Body of pancreas (tissue), 4 donors: ENCODE data around the gene LONRF2. TPM values are rescaled to one million over a fixed set of nuclear protein-coding genes. Genes with fewer than 3 reads are reported as not detected.

Experiments
- ATAC-seq: fragments of 150-250 bp; one replicate; pipeline ENCODE4 v1.9.1; 2016
- DNase-seq, 4 donors: peaks; one replicate each; pipeline ENCODE4 v3.0.0-alpha.2; 2019
- H3K27ac ChIP-seq, 4 donors: fragments of 200-600 bp; sonication (generic); 1 replicate in 3 of 4; 2 replicates in 1 of 4; pipeline versions ENCODE4 v1.5.1 to v1.6.1; 2016 to 2019; ENCODE audit warnings: mild to moderate bottlenecking in 1 of 4, mixed read lengths in 1 of 4, moderate library complexity in 1 of 4
- H3K27me3 ChIP-seq, 2 donors: fragments of 200-600 bp; sonication (generic); one replicate each; pipeline ENCODE4 v1.6.0; 2016; ENCODE audit warnings: mild to moderate bottlenecking in 1 of 2
- H3K36me3 ChIP-seq, 2 donors: fragments of 200-600 bp; sonication (generic); replicated peaks in 1 of 2; 2 replicates each; pipeline ENCODE4 v1.5.1; 2016; ENCODE audit warnings: low read depth in 2 of 2; ENCODE audit not compliant: insufficient read depth in 1 of 2
- H3K4me1 ChIP-seq: fragments of 200-600 bp; sonication (generic); one replicate; pipeline ENCODE4 v1.6.0; 2016
- H3K4me3 ChIP-seq, 2 donors: fragments of 200-600 bp; sonication (generic); 1 replicate in 1 of 2; 2 replicates in 1 of 2; pipeline ENCODE4 v1.5.1; 2016 to 2019
- H3K9me3 ChIP-seq, 3 donors: fragments of 200-600 bp; sonication (generic); 1 replicate in 2 of 3; 2 replicates in 1 of 3; pipeline ENCODE4 v1.5.1; 2016
- CTCF ChIP-seq, 7 experiments: fragments of 450-650 bp in 4 of 7; fragments of 200-600 bp in 3 of 7; sonication (generic) in 3 of 7; IDR thresholded peaks; one replicate each; pipeline ENCODE4 v1.5.1; 2016 to 2019; ENCODE audit warnings: antibody characterized with exemption in 7 of 7
- POLR2A ChIP-seq, 3 donors: fragments of 450-650 bp; IDR thresholded peaks; one replicate each; pipeline ENCODE4 v1.6.1; 2016; ENCODE audit warnings: antibody characterized with exemption in 3 of 3, mild to moderate bottlenecking in 2 of 3
- WGBS, 2 donors: methylation state at CpG; one replicate each; pipeline ENCODE4 v1.1.5; 2017; 5-methylcytosine and 5-hydroxymethylcytosine counted together
- intact Hi-C: fragments of 100-400 bp; cut with DNase I; formaldehyde crosslinking; loops from one replicate; pipeline ENCODE4 v1.15.1; 2023
- total RNA-seq, 2 donors: library from RNA; depleted of rRNA; stranded (reverse); fragments of >200 nt; gene quantifications; one replicate each; pipeline ENCODE4 v1.1.0, GENCODE V29; 2016

LONRF2 gene
- total RNA-seq, 2 donors from 2014 or later = 12.5 to 14.2 TPM

DNA sequence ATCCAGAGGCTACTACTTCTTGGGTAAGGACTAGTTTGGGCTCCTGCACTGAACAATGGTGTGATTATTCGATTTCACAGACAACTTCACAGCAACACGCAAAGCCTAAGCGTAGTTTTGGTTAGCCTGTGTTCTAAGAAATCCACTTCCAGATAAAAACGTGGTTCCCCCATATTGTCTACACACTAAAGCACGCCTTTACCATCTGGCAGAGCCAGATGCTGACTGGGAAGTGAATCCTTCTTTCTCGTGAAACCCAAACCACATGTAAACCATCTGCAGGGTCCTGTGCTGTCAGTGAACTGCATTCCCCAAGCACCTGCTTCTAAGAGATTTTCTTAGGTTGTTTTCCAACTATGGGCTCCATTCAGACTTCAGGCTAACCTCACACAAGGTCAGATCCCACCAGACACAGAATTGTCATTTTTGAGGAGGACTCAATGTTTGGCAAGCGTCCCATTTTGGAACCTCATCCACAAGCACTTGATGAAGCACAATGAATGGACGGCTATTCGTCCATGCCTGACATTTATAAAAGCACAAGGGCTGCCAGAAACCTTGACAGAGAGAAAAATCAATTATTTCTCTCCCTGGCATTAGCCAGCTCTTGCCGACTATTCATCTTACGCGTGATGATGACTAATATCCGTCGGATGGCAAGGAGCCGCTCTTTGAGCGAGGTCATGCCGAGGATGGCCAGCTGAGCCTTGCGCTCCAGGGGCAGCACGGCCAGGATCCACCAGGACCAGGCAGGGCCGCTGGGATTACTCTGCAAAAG is 38.4 kb downstream of the LONRF2 start:
- no peaks in the 10 kb centered on the region for H3K27me3 ChIP-seq
- H3K27ac ChIP-seq = peak overlapping the region; percentile 4 to 80 (median 36)
- ATAC-seq = peak; percentile 36
- TF ChIP-seq CTCF (IDR thresholded peaks at IDR 0.05) (no peak), POLR2A (IDR thresholded peaks at IDR 0.05) (no peak)
- WGBS, 2 donors = 58 to 65% methylated on average over 20 of the region's 20 CpGs
- intact Hi-C loops = no loop called here
- no peaks in the 10 kb centered on the region for H3K9me3 ChIP-seq
- peaks cover 36% of the 10 kb centered on the region for H3K4me1 ChIP-seq
- H3K36me3 ChIP-seq = no peaks in the 10 kb centered on the region
- DNase-seq = peak in 2 of 4 donors; percentile 31 to 77
- H3K4me3 ChIP-seq = no peak overlapping the region

- peak; percentile 57 for ATAC-seq
- peak in 2 of 4 donors; percentile 37 to 63 for DNase-seq
- intact Hi-C loops = no loop called here
These were observed 40.5 kb downstream of the LONRF2 start for GRCh38 chr2:100281521-100282438.

GRCh38 chr2:100279586-100280534 is 42.4 kb downstream of the LONRF2 start:
- Histone ChIP-seq H3K27me3 (no peaks in the 10 kb centered on the region), H3K9me3 (no peaks in the 10 kb centered on the region), H3K36me3 (no peaks in the 10 kb centered on the region), H3K4me1 (peaks cover 13% of the 10 kb centered on the region), H3K27ac (no peak overlapping the region), H3K4me3 (no peak overlapping the region)
- intact Hi-C loops = no loop called here
- whole genome bisulfite sequencing, 2 donors = 85 to 90% methylated on average over 17 of the region's 17 CpGs
- no peak for ATAC-seq
- no peak for TF ChIP-seq POLR2A (IDR thresholded peaks at IDR 0.05)
- TF ChIP-seq CTCF (IDR thresholded peaks at IDR 0.05) = no peak
- DNase-seq = no peak

More at GRCh38 chr2:100281521-100282438, 40.5 kb downstream of the LONRF2 start:
- TF ChIP-seq POLR2A (IDR thresholded peaks at IDR 0.05) (no peak), CTCF (IDR thresholded peaks at IDR 0.05) (no peak)
- Histone ChIP-seq H3K4me3 (no peak overlapping the region), H3K36me3 (no peaks in the 10 kb centered on the region), H3K4me1 (peaks cover 32% of the 10 kb centered on the region), H3K27ac (peak overlapping the region in 3 of 4 donors; percentile 23 to 65 (median 48)), H3K27me3 (no peaks in the 10 kb centered on the region), H3K9me3 (no peaks in the 10 kb centered on the region)
- 61 to 64% methylated on average over 16 of the region's 16 CpGs for WGBS, 2 donors

- no peaks in the 10 kb centered on the region for H3K36me3 ChIP-seq
- TF ChIP-seq CTCF (IDR thresholded peaks at IDR 0.05) (no peak), POLR2A (IDR thresholded peaks at IDR 0.05) (no peak)
- intact Hi-C loops = no loop called here
- 90 to 96% methylated on average over 11 of the region's 11 CpGs for WGBS, 2 donors
- DNase-seq = no peak
- H3K4me1 ChIP-seq = peaks cover 4% of the 10 kb centered on the region
- ATAC-seq = no peak
- H3K27ac ChIP-seq = no peak overlapping the region
- no peaks in the 10 kb centered on the region for H3K27me3 ChIP-seq
- H3K4me3 ChIP-seq = no peak overlapping the region
- H3K9me3 ChIP-seq = no peaks in the 10 kb centered on the region
These were observed 43.3 kb downstream of the LONRF2 start for GRCh38 chr2:100278986-100279385.
